ENCODE data around the gene ITPR2. TPM values are rescaled to one million over a fixed set of nuclear protein-coding genes. Genes with fewer than 3 reads are reported as not detected.
"Not testable (repeated sequence)": the region's sequence is repeated elsewhere in the genome, so short reads cannot be mapped to it uniquely, and the experiment has no call there.

Gene ITPR2
- total RNA-seq, 1 experiment from 2014 or later: 16.5 TPM

DNA sequence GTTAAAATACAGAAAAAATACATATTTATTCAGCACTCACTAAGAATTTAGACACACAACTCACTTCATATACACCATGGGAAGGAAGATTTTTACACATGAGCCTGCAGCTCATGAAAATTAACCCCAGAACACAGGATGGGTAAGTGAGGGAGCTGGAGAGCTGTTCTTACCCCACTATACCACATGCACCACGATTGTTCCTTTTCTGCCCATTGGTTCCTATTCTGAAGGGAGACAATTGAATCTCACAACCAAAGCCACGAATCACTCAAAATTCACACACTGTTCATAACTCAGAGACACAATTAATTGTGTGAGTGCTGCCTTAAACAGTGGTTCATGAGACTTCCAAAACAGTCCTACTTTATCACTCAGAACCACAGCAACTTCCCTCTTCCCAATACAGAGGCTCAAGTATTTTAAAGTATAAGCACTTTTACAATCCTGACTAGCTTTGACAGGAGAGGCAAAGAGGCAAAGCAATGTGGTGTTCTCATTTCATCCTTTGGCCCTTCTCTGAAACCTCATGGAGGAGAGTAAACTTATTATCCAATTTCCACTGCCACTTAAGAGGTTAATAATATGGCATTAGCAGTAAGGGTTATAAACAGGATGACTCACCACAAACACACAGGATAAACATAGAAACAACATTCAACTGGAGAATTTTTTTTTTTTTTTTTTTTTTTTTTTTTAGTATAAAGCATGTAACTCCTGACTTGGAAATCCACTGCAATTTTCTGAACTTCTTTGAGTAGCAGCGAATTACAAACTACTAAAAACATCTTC is 59.5 kb downstream of the ITPR2 start:
- in situ Hi-C loops (cut with HindIII; ENCODE audit: low pct_unique_long_range_greater_than_20kb, low sequenced_read_pairs): no loop called here
- DNase-seq (ENCODE audit: low read depth): no peak

DNA sequence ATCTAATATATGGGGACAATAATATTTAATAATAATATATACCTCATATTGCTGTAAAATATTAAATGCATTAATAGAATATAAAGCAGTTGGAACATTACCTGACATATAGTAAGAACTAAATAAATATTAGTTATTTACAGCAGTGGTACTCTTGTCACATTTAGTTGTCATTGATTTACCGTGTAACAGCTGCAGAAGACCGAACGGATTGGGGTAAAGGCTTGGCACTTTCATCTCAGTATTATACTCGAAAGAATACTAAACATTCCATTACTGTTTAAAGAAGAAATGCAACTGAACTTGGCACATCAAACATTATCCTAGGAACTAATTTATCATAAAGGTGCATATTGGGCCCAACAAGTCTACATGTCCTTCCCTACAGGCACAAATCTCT is 61.1 kb downstream of the ITPR2 start:
- DNase-seq (ENCODE audit: low read depth): no peak
- in situ Hi-C loops (cut with HindIII; ENCODE audit: low pct_unique_long_range_greater_than_20kb, low sequenced_read_pairs): no loop called here

DNA sequence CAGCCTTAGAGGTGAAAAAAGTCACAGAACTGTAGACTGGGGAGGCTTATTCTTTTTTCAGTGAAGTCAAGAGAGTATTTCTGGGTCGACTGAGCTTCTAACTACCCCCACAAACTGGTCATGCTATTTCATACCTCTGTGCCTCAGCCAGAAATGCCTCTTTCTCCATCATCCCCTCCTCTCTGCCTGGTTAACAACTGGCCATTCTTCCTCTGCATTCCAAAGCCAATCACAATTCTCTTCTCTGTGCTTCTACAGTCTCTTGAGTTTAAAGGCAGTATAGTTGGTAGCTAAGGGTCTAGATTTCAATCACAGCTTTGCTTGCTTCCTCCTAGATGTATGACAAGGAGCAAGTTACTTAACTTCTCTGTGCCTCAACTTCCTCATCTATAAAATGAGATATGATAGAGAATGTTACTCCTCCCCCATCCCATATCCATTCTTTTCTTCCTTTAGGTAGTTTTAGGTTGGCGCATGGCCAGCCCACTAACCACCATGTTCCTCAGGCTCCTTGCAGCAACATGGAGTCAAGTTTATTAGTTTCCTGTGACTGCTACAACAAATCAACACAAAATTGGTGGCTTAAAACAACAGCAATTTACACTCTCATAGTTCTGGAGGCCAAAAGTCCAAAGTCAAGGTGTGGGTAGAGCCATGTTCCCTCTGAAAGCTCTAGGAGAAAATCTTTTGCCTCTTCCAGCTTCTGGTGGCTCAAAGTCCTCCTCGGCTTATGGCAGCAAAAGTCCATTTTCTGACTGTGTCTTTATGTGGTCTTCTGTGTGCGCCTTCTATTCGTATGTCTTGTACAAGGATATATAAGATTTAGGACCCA is 62.5 kb downstream of the ITPR2 start:
- in situ Hi-C loops (cut with HindIII; ENCODE audit: low pct_unique_long_range_greater_than_20kb, low sequenced_read_pairs): no loop called here
- no peak for DNase-seq (ENCODE audit: low read depth)

DNA sequence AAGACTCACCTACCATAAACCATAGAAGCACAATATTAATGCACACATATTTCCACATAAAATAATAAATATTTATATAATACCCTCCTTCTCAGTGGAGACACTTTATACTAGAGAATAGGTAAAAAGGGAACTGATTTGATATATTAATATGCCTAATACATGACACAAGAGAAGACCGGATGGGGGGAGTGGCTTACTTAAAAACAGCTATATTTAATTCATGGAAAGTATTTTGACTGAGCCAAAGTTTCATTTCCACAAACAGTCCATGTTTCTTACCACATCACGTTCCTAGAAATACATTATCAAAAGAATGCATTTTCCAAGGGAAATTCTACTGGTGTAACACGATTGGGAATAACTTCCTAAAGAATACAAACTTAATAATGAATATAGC is 63.4 kb downstream of the ITPR2 start:
- in situ Hi-C loops (cut with HindIII; ENCODE audit: low pct_unique_long_range_greater_than_20kb, low sequenced_read_pairs): no loop called here
- DNase-seq (ENCODE audit: low read depth): no peak

DNA sequence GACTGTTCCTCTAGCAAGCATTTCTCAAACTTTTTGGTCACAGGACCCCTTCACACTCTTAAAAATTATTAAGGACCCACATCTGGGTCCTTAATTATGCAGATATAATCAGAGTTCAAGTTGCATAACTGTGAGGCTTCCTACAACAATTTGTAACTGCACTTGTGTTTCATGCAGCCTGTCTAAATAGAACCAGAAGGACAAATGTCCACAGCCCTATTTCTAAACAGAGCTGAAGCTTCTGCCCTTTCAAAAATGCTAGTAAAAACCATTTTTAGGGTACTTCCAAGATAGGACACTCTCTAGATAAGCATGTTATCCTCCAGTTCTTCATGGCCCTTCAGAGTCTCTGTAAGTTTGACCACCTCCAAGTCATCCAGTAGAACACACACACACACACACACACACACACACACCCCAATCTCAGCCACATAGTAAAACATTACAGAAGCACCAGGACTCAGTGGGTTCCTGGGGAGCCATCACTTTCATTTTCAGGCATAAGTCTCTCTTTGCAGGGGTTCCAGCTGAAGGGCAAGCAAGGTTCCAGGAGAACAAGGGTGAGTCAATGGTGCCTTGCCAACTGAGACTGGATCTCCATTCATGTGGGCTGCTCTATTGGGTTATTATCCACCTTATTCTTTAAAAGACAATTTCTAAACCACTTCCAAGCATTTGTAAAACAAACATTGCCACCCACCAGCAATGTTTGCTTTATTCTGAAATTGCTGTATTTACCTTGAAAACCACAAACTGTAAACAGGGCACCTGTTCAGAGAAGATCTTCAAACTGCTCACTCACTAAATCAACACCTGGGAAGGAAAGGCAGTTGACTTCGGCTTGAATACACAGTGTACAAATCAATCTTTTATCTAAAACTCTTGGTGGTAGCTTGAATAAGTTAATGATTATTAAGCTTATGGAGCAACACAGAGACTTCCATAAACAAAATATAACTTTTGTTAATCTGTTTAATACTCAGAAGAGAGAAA is 64.1 kb downstream of the ITPR2 start:
- in situ Hi-C loops (cut with HindIII; ENCODE audit: low pct_unique_long_range_greater_than_20kb, low sequenced_read_pairs): no loop called here
- peak; percentile 58 for DNase-seq (ENCODE audit: low read depth)

DNA sequence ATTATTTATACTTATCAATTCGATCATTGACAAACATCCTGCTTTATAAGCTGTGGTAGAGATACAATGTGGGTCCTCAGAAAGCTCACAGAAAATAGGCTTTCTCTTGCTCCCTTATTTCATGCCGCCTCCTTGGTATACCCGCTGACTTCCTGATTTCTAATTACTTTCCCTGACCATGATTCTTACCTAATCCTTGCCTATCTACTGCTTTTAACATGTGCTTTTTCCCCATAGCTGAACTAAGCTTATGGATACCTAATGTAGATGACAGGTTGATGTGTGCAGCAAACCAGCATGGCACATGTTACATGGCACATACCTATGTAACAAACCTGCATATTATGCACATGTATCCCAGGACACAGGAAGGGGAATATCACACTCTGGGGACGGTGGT is 65.1 kb downstream of the ITPR2 start:
- in situ Hi-C loops (cut with HindIII; ENCODE audit: low pct_unique_long_range_greater_than_20kb, low sequenced_read_pairs): no loop called here
- DNase-seq (ENCODE audit: low read depth): no peak

DNA sequence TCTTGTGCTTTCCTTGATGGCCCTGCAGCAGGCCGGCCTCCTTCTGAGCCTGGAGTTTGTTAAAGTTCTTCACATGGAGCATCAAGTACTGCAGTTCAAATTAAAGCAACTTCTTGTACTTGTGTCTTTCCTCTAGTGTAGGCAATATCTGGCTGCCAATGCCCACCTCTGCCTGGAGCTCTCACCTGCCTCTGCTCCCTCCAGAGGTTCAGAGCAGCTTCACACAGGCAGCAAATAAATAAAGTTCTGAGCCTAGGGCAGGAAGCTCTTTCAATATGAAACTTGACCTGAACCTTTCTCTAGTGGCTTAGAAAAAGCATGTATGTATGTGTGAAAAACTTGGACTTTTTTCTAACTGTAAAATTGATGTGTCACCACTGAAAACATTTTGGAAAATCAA is 65.9 kb downstream of the ITPR2 start:
- no peak for DNase-seq (ENCODE audit: low read depth)
- in situ Hi-C loops (cut with HindIII; ENCODE audit: low pct_unique_long_range_greater_than_20kb, low sequenced_read_pairs): no loop called here

DNA sequence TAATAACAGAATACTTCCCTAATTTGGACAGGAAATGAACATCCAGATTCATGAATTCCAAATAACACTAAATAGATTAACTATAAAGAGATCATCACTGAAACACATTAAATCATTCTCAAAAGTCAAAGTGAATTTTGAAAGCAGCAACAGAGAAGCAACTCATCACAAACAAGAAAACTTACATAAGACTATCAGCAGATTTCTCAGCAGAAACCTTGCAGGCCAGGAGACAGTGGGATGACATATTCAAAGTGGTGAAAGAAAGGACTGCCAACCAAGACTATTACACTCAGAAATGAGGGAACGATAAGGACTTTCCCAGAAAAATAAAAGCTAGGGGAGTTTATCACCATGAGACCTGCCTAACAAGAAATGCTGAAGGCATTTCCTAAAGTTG is 70.8 kb downstream of the ITPR2 start:
- in situ Hi-C loops (cut with HindIII; ENCODE audit: low pct_unique_long_range_greater_than_20kb, low sequenced_read_pairs): no loop called here
- DNase-seq (ENCODE audit: low read depth): no peak

DNA sequence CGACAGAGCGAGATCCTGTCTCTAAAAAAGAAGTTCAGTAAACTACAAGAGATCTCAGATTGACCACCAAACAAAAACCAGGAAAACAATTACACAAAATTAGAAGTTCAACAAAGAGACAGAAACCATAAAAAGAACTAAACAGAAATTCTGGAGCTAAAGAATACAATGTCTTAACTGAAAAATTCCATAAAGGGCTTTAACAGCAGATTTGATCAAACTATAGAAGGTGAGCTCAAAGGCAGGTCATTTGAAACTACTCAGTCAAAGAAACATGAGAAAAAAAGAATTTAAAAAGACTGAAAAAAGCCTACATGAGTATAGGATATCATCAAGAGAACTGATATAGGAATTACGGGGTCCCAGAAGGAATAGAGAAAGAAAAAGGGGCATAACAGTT is 71.2 kb downstream of the ITPR2 start:
- no peak for DNase-seq (ENCODE audit: low read depth)
- in situ Hi-C loops (cut with HindIII; ENCODE audit: low pct_unique_long_range_greater_than_20kb, low sequenced_read_pairs): no loop called here

DNA sequence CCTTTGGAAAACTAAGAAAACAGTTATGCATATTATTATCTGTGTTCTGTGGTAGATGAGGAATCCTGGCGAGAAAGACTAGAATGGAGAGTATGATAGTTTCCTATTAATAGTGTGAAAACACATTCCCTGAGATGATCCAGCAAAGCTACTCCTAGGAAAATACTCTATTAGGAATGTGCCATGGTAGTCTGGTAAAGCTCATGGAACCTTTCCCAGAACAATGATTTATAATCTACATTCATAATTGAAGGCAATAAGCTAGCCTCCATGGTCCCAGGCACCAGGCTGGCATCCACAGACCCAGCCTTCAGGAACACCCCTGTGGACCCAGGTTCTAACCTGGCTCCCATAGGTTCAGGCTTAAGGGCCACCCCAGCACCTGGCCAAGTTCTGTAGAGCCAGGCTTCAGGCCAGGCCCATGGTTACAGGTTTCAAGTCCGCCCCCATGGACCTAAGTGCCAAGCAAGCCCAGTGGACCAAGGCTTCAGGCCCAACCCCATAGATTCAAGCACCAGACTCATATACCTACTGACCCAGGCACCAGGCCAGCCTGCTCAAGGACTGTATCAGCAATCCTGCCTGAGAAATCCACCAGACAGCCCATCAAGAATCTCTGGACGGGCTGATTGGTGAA is 72.2 kb downstream of the ITPR2 start:
- in situ Hi-C loops (cut with HindIII; ENCODE audit: low pct_unique_long_range_greater_than_20kb, low sequenced_read_pairs): no loop called here
- no peak for DNase-seq (ENCODE audit: low read depth)

DNA sequence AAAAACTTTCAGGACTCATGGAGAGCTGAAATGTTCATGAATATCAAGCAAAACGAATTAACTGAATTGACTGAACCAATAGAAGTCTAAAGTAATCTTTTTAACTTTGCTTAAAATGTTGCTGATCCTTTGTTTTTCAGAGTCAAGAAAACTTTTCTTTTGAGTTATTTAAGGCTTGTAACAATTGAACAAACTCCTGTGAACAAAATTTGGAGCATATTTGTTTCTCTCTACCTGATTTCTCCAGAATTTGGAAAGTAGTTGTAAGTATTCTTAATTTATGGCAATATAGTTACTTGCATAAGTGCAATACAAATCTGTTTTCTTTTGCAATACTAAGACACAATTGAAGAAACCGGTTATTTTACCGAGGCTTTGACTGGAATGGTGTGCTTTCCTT is 77.6 kb downstream of the ITPR2 start:
- in situ Hi-C loops (cut with HindIII; ENCODE audit: low pct_unique_long_range_greater_than_20kb, low sequenced_read_pairs): not testable (repeated sequence)
- peak; percentile 28 for DNase-seq (ENCODE audit: low read depth)

DNA sequence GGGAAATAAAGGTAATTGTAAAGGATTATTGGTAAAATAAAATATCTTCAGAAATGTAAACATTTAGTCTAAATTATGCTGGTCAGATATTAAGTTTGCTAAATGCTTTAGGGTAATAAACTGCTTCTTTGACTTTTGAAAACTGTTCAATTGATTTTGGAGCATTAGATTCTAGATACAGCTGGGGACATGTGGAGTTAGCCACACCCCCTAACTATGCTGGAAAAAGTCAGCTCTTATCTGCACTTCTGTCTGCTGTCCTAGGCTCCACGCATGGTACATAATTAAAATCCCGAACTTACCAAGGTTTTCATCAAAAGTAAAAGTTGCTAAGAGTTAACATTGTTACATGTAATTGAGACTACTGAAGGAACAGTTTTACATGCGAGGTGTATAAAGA is 78.8 kb downstream of the ITPR2 start:
- DNase-seq (ENCODE audit: low read depth): no peak
- in situ Hi-C loops (cut with HindIII; ENCODE audit: low pct_unique_long_range_greater_than_20kb, low sequenced_read_pairs): no loop called here

DNA sequence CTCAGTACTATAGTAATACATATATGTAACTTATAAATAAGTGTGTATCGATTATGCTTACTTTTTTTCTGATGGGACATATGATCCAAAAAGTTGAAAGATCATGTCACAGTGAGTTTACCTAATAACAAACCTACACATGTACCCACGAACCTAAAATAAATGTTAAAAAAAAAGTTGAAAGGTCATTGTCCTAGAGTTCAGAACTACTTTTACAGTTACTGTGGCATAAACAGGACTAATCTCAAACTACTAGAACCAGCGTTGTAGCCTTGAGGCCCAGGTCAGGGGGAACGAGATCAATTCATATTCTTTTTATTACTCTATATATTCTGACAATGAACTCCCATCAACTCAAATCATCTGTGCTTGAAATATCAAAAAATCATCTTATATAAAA is 81.8 kb downstream of the ITPR2 start:
- in situ Hi-C loops (cut with HindIII; ENCODE audit: low pct_unique_long_range_greater_than_20kb, low sequenced_read_pairs): no loop called here
- no peak for DNase-seq (ENCODE audit: low read depth)

DNA sequence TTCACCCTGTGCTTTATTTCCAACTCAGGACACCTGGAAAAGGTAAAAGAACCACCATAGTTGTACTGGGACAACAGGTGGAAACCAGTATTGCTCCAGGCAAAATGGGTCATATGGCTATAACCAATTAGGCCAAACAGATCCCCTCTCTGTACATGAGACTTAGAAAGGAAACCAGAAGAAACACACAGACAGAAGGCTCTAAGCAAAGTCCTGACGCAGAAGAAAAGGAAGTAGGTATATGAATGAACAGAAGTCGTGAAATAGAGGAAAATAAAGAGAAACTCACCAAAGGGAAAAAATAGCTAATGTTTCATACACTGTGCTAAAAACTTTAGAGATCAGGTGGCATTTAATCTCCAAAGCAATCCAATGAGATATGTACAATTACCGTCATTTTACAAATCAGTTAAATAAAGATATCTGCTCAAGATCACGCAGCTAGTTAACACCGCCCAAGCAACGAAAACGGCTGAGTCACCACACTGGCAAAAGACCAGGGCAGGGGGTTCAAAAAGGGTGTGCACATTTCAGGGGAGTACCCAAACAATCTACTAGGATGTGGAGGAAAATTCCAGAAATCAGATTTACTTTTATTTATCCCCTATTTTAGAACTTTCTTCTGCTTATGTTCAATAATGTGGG is 82.3 kb downstream of the ITPR2 start:
- DNase-seq (ENCODE audit: low read depth): no peak
- in situ Hi-C loops (cut with HindIII; ENCODE audit: low pct_unique_long_range_greater_than_20kb, low sequenced_read_pairs): no loop called here

DNA sequence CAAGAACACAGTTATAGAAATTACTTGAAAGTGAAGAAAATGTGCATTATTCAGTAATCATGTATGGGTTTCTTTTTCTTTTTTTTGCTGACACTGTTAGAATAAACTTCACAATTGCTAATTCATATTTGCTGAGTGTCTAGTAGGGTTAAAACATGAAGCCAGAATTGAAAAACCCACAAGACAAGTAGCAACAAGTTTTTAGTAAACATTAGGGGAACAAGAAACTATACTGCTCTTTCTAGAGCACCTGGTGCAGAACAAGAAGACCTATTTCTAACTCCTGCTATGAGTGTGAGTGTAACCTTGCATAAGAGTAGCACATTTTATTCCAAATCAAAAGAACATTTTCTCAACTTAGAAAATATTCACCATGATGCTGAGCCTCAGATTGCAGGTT is 83.2 kb downstream of the ITPR2 start:
- DNase-seq (ENCODE audit: low read depth): no peak
- in situ Hi-C loops (cut with HindIII; ENCODE audit: low pct_unique_long_range_greater_than_20kb, low sequenced_read_pairs): no loop called here

DNA sequence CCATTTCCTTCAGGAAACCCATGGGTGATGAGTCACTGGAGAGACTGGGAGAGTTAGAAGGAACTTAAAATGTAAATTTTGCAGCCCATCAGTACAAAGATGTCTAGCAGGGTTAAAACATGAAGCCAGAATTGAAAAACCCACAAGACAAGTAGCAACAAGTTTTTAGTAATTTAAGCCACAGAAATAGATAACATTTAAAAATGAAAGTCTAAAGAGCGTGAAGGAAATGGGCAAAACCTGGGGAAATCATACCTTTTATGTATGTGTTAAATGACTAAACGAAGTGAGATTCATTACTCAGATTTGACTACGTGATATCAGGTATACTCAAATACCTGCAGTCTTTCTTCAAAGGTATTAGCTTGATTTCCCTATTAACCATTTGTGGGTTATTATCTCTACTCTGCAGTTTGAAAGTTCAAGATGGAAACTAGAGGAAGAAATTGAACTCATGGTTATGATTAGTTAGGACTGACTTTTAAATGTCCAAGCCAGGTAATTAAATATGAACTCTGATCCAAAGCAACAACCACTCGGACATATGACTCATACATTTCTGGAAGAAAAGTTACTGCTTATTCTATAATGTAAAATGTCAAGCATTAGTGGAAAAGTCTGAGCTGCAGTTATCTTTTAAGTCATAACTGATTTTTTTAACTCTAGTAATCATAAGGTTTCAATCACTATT is 84.1 kb downstream of the ITPR2 start:
- in situ Hi-C loops (cut with HindIII; ENCODE audit: low pct_unique_long_range_greater_than_20kb, low sequenced_read_pairs): no loop called here
- DNase-seq (ENCODE audit: low read depth): no peak

DNA sequence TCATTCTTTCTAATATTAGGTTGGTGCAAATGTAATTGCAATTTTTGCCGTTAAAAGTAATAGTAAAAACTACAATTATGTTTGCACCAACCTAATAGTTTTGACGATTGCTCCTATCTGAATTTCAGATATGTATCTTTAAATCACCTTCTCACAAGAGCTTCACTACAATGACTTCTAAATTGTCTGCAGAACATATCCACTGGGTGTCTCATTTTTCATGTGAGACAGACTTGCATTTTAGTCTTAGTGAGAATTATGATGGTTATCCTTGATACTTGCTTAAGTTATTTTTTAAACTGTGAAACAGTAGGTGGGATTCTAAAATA is 84.6 kb downstream of the ITPR2 start:
- in situ Hi-C loops (cut with HindIII; ENCODE audit: low pct_unique_long_range_greater_than_20kb, low sequenced_read_pairs): no loop called here
- no peak for DNase-seq (ENCODE audit: low read depth)

Measured in Caki2 (cell line).